AG09309 (cell line): ENCODE results near the gene MTHFSD.
A peak's percentile ranks its signal among the peaks of the same experiment; 100 is the strongest.

Experiments
- DNase-seq: peaks from one replicate; pipeline ENCODE4 v3.0.0-alpha.2; 2010; ENCODE audit warnings: low read depth
- H3K4me3 ChIP-seq: 2 replicates; pipeline ENCODE4 v1.5.1; 2011; ENCODE audit warnings: mild to moderate bottlenecking, low read depth, low read length, moderate library complexity; ENCODE audit not compliant: control insufficient read depth
- TF ChIP-seq, protein P1 (sequence below): IDR thresholded peaks from 2 replicates; pipeline ENCODE4 v1.5.1; 2011; ENCODE audit warnings: mild to moderate bottlenecking, low read depth, low read length, inconsistent platforms; ENCODE audit not compliant: insufficient read depth, control insufficient read depth; ENCODE audit errors: missing control alignments

MTHFSD gene

DNA sequence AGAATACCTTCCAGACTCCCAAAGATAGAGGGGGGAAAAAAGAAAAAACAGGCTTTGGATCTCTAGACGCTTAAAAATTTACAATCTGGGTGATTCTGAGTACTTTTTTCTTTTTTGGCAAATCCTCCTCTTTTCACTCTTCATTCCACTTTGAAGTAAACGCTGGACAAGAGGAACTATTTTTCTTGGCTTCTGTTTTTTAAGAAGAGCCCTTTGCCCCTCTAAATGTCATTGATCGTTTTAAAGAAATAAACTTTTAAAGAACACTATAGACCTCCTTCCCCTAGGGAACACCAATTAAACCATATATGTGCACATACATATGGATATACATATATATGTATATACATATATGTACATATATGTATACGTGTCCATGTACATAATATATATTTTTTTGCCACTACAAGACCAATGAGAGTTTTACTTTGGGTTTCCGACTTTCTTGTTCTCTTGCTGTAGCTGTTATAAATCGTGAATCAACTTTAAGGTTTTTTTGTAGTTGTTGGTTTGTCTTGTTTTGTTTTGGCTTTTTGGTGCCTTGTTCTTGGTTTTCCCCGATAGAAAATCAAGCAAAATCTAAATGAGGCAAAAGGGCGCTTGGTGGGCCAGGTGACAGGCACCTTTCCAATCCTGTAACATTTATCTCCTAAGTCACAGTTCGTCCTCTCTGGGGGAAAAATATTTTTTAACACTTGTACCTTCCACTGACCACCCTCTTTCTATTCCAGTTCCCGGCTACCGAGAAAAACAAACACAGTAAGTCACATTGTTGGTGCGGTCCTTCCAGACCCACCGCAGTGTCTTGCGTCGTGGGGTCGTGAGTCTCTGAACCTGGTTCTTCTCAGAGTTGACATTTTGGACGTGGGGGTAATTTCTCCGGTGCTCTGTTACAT is 40.3 kb downstream of the MTHFSD start:
- TF ChIP-seq, protein P1, sequence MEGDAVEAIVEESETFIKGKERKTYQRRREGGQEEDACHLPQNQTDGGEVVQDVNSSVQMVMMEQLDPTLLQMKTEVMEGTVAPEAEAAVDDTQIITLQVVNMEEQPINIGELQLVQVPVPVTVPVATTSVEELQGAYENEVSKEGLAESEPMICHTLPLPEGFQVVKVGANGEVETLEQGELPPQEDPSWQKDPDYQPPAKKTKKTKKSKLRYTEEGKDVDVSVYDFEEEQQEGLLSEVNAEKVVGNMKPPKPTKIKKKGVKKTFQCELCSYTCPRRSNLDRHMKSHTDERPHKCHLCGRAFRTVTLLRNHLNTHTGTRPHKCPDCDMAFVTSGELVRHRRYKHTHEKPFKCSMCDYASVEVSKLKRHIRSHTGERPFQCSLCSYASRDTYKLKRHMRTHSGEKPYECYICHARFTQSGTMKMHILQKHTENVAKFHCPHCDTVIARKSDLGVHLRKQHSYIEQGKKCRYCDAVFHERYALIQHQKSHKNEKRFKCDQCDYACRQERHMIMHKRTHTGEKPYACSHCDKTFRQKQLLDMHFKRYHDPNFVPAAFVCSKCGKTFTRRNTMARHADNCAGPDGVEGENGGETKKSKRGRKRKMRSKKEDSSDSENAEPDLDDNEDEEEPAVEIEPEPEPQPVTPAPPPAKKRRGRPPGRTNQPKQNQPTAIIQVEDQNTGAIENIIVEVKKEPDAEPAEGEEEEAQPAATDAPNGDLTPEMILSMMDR = no peak
- H3K4me3 ChIP-seq = no peak overlapping the region
- no peak for DNase-seq

GRCh38 chr16:86513471-86514277 is 41.4 kb downstream of the MTHFSD start:
- no peak overlapping the region; the same call in 1 of the 2 replicates for H3K4me3 ChIP-seq
- TF ChIP-seq, protein P1 = no peak
- DNase-seq = no peak

GRCh38 chr16:86512860-86513470 is 42.1 kb downstream of the MTHFSD start:
- TF ChIP-seq, protein P1 = no peak
- no peak for DNase-seq
- H3K4me3 ChIP-seq = peak overlapping the region; percentile 73

DNA sequence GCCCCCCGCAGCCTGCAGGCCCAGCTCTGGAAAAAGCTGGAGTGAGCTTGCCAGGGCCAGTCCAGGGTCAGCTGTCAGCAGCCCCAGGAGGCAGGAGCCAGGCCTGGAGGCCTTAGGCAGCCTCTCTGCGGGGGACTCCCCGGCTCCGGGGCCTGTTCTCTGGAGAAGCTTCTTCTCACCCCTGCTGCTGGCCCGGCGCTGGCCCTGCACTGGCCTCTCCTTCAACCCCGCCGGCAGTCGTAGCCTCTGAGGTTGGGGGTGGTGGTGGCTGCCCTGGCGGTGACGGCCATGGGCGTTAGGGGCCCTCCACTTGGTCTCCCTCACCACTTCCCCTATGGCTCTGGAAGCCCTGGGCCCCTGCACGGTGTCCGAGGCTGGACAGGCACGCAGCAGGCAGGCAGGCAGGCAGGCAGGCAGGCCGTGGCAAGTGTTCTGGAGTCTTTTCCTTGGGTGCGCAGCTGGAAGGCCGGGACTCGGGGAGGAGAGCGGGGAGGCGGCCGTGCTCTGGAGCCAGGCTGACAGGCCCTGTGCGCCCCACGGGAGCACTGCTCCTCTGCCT is 42.7 kb downstream of the MTHFSD start:
- DNase-seq = no peak
- peak overlapping the region; percentile 73 for H3K4me3 ChIP-seq

DNA sequence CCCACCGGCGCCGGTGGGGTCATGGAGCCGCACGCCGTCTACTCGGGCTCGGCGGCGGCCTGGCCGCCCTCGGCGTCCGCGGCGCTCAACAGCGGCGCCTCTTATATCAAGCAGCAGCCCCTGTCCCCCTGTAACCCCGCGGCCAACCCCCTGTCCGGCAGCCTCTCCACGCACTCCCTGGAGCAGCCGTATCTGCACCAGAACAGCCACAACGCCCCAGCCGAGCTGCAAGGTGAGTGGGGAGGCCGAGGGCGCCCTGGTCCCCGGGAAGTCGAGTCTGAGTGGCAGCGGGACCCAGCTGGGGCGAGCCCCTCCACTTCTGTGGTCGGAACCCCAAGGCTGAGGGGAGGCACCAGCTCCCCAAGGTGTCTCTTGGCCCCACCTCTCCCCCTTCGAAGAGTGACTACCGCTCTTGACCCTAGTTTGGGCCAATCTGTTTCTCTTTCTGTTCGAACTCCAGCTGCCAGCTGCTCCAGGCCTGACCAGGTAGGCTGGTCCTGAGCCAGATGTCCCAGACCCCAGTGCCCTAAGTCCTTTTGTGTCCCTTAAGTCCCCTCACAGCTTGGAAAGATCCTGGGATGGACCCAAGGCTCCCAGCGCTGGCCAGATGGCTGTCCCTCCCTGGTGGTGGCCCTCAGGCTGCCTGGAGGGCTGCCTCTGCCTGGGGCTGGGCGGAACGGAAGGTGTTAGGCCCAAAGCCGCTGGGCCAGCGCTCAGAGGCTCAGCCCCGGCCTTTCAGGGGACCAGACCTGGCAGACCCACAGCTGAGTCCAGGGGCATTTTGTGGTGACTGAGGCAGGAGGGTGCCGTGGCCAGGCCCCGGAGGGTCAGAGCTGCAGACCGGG is 43.5 kb downstream of the MTHFSD start:
- DNase-seq = no peak
- TF ChIP-seq, protein P1 = no peak
- H3K4me3 ChIP-seq = peak overlapping the region; percentile 73

More for the DNA sequence above, 42.7 kb downstream of the MTHFSD start:
- TF ChIP-seq, protein P1 = no peak
